SU-DHL-6 (cell line): ENCODE measurements around the gene WIPF1.

Source experiments
- H2AFZ ChIP-seq: fragments of 200-600 bp; sonication (generic); 2 replicates; pipeline ENCODE4 v1.6.1; 2014; ENCODE audit warnings: low read depth, mild to moderate bottlenecking, moderate library complexity, mixed read lengths, antibody characterized with exemption, low read length; ENCODE audit not compliant: severe bottlenecking
- H3F3A ChIP-seq: fragments of 200-600 bp; shearing (Covaris generic); 2 replicates; pipeline ENCODE4 v1.6.0; 2016; ENCODE audit warnings: antibody characterized with exemption, mild to moderate bottlenecking; ENCODE audit not compliant: insufficient read depth
- H3K27ac ChIP-seq: fragments of 200-600 bp; sonication (generic); 2 replicates; pipeline ENCODE4 v1.5.1; 2016; ENCODE audit warnings: low read depth, mild to moderate bottlenecking, low read length, moderate library complexity, mixed read lengths
- H3K27me3 ChIP-seq: fragments of 200-600 bp; sonication (generic), shearing (Covaris generic); 2 replicates; pipeline ENCODE4 v1.6.0; 2014; ENCODE audit warnings: mild to moderate bottlenecking, low read length
- H3K36me3 ChIP-seq: fragments of 200-600 bp; sonication (generic); 2 replicates; pipeline ENCODE4 v1.6.1; 2014; ENCODE audit warnings: mild to moderate bottlenecking, low read length, mixed read lengths
- H3K4me2 ChIP-seq: fragments of 300-600, 200-600 bp; shearing (Covaris generic), sonication (generic); 2 replicates; pipeline ENCODE4 v1.6.0; 2014; ENCODE audit warnings: low read length, low read depth, mild to moderate bottlenecking; ENCODE audit not compliant: poor library complexity, severe bottlenecking
- H3K4me3 ChIP-seq: fragments of 200-600 bp; sonication (generic); 2 replicates; pipeline ENCODE4 v1.5.1; 2014; ENCODE audit warnings: antibody characterized with exemption, low read length, mild to moderate bottlenecking, mixed read lengths; ENCODE audit not compliant: insufficient read depth, poor library complexity, severe bottlenecking
- H3K79me2 ChIP-seq: fragments of 200-600 bp; sonication (generic); 2 replicates; pipeline ENCODE4 v1.6.1; 2014; ENCODE audit warnings: mild to moderate bottlenecking, low read length, moderate library complexity; ENCODE audit not compliant: insufficient read depth
- H3K9ac ChIP-seq: fragments of 200-600 bp; sonication (generic); 2 replicates; pipeline ENCODE4 v1.7.0; 2014; ENCODE audit warnings: mild to moderate bottlenecking, low read length
- H3K9me2 ChIP-seq: fragments of 200-600 bp; sonication (generic); replicated peaks from 2 replicates; pipeline ENCODE4 v1.6.1; 2014; ENCODE audit warnings: low read length; ENCODE audit not compliant: insufficient read depth
- H3K9me3 ChIP-seq: fragments of 200-600 bp; sonication (generic); 2 replicates; pipeline ENCODE4 v1.6.1; 2014; ENCODE audit warnings: low read length, mixed read lengths; ENCODE audit not compliant: insufficient read depth
- H4K20me1 ChIP-seq: fragments of 200-600 bp; sonication (generic); 2 replicates; pipeline ENCODE4 v1.6.1; 2014; ENCODE audit warnings: low read depth, mild to moderate bottlenecking, antibody characterized with exemption, low read length, moderate library complexity, mixed read lengths
- EZH2phosphoT487 ChIP-seq: fragments of 200-600 bp; sonication (generic), shearing (Covaris generic); conservative IDR thresholded peaks from 2 replicates; pipeline ENCODE4 v1.6.1; 2018; ENCODE audit warnings: mild to moderate bottlenecking, antibody characterized with exemption, low read length, moderate library complexity, mixed read lengths
- TF ChIP-seq, protein P1 (sequence below): fragments of 200-600 bp; sonication (generic); IDR thresholded peaks from one replicate; pipeline ENCODE4 v1.5.1; 2017; ENCODE audit warnings: antibody characterized with exemption, mild to moderate bottlenecking, low read length, moderate library complexity; ENCODE audit not compliant: insufficient read depth, poor library complexity, severe bottlenecking

WIPF1 gene

GRCh38 chr2:174597345-174598047 is at the start of gene WIPF1:
Gene WIPF1, minus strand, starts transcription at chr2:174597804. Its CDS starts 12,231 bp downstream, at chr2:174585573.
- Histone ChIP-seq H3K9me2 (no peaks in the 10 kb centered on the region), H3K79me2 (peaks cover 72% of the 10 kb centered on the region), H3K27me3 (no peaks in the 10 kb centered on the region), H3K4me2 (peak within 1 kb of the TSS; percentile 100), H3K9ac (peak within 1 kb of the TSS; percentile 75), H3K27ac (peak within 1 kb of the TSS; percentile 98), H3K4me3 (peak within 1 kb of the TSS; percentile 80), H3F3A (peaks cover 79% of the 10 kb centered on the region), H3K9me3 (peaks cover 7% of the 10 kb centered on the region; the same call in 1 of the 2 replicates), H4K20me1 (no peaks in the 10 kb centered on the region), H3K36me3 (peaks cover 3% of the 10 kb centered on the region), H2AFZ (no peak within 1 kb of the TSS)
- TF ChIP-seq, protein P1, sequence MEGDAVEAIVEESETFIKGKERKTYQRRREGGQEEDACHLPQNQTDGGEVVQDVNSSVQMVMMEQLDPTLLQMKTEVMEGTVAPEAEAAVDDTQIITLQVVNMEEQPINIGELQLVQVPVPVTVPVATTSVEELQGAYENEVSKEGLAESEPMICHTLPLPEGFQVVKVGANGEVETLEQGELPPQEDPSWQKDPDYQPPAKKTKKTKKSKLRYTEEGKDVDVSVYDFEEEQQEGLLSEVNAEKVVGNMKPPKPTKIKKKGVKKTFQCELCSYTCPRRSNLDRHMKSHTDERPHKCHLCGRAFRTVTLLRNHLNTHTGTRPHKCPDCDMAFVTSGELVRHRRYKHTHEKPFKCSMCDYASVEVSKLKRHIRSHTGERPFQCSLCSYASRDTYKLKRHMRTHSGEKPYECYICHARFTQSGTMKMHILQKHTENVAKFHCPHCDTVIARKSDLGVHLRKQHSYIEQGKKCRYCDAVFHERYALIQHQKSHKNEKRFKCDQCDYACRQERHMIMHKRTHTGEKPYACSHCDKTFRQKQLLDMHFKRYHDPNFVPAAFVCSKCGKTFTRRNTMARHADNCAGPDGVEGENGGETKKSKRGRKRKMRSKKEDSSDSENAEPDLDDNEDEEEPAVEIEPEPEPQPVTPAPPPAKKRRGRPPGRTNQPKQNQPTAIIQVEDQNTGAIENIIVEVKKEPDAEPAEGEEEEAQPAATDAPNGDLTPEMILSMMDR = no peak
- TF ChIP-seq EZH2phosphoT487 = no peak

DNA sequence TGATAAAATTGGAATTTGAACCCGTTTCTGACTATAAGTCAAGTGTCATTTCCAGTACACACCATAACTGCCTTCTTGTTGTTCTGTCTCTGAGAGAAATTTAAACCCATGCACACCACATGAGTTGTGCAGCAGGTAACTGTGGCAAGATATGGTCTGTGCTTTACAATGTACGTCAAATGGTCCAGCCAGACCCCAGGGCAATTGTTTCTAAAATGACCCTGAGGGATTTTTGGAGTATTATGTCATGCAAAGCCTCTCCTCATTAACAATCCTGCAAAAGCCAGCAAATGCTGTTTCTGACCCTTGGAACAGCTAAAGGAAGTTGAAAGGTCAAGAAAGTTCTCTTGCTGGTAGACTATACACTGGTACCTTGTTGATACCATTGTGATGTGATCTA is 47.7 kb upstream of the WIPF1 start:
- no peaks in the 10 kb centered on the region for H3K9me3 ChIP-seq
- no peak for TF ChIP-seq EZH2phosphoT487
- TF ChIP-seq, protein P1 = no peak
- no peak overlapping the region for H3K27ac ChIP-seq
- no peak overlapping the region for H3K4me2 ChIP-seq
- H3K36me3 ChIP-seq = no peaks in the 10 kb centered on the region
- H3F3A ChIP-seq = no peaks in the 10 kb centered on the region
- H3K9ac ChIP-seq = no peak overlapping the region
- H3K27me3 ChIP-seq = no peaks in the 10 kb centered on the region
- H3K79me2 ChIP-seq = no peaks in the 10 kb centered on the region
- no peaks in the 10 kb centered on the region for H4K20me1 ChIP-seq
- H3K4me3 ChIP-seq = no peak overlapping the region
- H2AFZ ChIP-seq = no peak overlapping the region
- H3K9me2 ChIP-seq = no peaks in the 10 kb centered on the region

DNA sequence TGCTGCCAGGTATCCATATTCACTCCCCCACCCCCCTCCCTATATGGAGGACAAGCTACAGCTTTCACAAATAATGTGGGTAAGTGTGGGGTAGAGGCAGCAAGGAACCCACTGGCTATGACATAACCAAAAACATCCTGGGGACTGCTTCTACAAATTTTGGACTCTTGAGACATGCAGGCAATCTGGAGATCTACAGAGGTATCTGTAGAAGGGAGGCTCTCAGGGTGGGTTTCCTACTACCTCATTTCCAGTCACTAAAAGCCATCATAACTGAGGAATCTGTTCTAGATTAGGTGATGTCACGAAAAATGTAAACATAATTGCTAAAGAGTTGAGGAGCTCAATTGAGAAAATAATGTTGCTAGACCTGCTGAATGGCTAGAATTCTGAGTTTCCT is 46.8 kb upstream of the WIPF1 start:
- Histone ChIP-seq H3K4me2 (no peak overlapping the region), H3K9me3 (no peaks in the 10 kb centered on the region), H3K27me3 (no peaks in the 10 kb centered on the region), H3K79me2 (no peaks in the 10 kb centered on the region), H3K9me2 (no peaks in the 10 kb centered on the region), H3F3A (no peaks in the 10 kb centered on the region), H3K36me3 (no peaks in the 10 kb centered on the region), H3K9ac (no peak overlapping the region), H3K4me3 (no peak overlapping the region), H4K20me1 (no peaks in the 10 kb centered on the region), H3K27ac (no peak overlapping the region), H2AFZ (no peak overlapping the region)
- no peak for TF ChIP-seq EZH2phosphoT487
- TF ChIP-seq, protein P1 = no peak
